Measurements from ENCODE around the gene ZNF839.

ZNF839 gene

DNA sequence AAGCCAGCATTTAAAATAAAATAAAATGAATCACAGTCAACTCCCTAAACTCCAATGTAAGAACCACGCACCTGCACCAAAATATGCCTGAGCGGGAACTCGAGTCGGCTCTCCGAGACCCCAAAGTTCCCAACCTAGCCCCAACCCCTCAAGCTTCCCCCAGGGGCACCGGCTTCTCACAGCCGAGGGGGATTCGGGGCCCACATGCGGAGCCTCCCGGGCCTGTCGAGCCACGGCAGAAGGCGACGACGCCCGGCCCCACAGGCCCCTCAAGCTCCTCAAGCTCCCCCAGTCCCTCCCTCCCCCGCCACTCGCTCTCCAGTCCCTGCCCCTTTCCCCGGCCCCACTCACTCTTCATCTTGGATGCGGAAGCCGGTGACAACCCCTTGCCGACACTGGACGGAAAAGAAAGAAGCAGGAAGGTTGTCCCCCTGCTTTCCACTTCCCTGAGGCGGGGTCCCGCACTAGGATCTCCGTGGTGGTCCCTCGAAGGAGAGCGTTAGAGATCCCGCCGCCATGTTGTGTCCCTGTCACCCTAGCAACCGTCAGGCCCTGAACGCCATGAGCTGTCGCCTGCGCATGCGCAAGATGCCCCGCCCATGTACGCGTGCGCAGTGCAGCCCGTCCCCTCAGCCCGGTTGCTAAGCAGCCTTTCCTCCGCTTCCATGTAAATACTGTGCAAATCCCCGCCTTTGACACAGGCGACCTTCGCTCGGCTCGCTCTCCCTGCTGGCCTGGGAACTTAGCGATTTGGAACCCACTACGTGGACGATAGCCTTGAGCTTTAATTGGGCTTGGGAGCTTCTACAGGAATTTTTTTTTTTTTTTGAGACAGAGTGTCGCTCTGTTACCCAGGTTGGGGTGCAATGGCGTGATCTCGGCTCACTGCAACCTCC lies 14.7 kb upstream of the ZNF839 start, which contains the start of gene MOK (continued):
- TF ChIP-seq, protein P1, sequence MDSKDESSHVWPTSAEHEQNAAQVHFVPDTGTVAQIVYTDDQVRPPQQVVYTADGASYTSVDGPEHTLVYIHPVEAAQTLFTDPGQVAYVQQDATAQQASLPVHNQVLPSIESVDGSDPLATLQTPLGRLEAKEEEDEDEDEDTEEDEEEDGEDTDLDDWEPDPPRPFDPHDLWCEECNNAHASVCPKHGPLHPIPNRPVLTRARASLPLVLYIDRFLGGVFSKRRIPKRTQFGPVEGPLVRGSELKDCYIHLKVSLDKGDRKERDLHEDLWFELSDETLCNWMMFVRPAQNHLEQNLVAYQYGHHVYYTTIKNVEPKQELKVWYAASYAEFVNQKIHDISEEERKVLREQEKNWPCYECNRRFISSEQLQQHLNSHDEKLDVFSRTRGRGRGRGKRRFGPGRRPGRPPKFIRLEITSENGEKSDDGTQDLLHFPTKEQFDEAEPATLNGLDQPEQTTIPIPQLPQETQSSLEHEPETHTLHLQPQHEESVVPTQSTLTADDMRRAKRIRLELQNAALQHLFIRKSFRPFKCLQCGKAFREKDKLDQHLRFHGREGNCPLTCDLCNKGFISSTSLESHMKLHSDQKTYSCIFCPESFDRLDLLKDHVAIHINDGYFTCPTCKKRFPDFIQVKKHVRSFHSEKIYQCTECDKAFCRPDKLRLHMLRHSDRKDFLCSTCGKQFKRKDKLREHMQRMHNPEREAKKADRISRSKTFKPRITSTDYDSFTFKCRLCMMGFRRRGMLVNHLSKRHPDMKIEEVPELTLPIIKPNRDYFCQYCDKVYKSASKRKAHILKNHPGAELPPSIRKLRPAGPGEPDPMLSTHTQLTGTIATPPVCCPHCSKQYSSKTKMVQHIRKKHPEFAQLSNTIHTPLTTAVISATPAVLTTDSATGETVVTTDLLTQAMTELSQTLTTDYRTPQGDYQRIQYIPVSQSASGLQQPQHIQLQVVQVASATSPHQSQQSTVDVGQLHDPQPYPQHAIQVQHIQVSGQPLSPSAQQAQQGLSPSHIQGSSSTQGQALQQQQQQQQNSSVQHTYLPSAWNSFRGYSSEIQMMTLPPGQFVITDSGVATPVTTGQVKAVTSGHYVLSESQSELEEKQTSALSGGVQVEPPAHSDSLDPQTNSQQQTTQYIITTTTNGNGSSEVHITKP (tag by site-specific recombination; IDR thresholded peaks at IDR 0.05) = 0 out of 2 replicates have a peak, but pooled peaks have one; percentile 18
- TF ChIP-seq ZBTB48 (tag by site-specific recombination; IDR thresholded peaks at IDR 0.05) (peak; percentile 93), MYNN (tag by site-specific recombination; IDR thresholded peaks at IDR 0.05; ENCODE audit: borderline replicate concordance) (no peak), GLIS2 (tag by site-specific recombination; IDR thresholded peaks at IDR 0.05) (peak; percentile 89), ZNF658 (tag by site-specific recombination; IDR thresholded peaks at IDR 0.05) (no peak), KLF10 (tag by site-specific recombination; IDR thresholded peaks at IDR 0.05) (peak; percentile 54; the same call in 1 of the 2 replicates), ZBTB8A (tag by site-specific recombination; IDR thresholded peaks at IDR 0.05) (peak; percentile 33; the same call in 1 of the 2 replicates), SP7 (tag by site-specific recombination; IDR thresholded peaks at IDR 0.05) (0 out of 2 replicates have a peak, but pooled peaks have one; percentile 25), ZNF175 (tag by site-specific recombination; IDR thresholded peaks at IDR 0.05) (no peak), BCL11B (tag by site-specific recombination; IDR thresholded peaks at IDR 0.05; ENCODE audit: low read depth) (no peak), ZNF239 (tag by site-specific recombination; IDR thresholded peaks at IDR 0.05) (no peak), ZXDB (tag by site-specific recombination; IDR thresholded peaks at IDR 0.05) (peak; percentile 59; the same call in 1 of the 2 replicates)
- TF ChIP-seq, protein P2, sequence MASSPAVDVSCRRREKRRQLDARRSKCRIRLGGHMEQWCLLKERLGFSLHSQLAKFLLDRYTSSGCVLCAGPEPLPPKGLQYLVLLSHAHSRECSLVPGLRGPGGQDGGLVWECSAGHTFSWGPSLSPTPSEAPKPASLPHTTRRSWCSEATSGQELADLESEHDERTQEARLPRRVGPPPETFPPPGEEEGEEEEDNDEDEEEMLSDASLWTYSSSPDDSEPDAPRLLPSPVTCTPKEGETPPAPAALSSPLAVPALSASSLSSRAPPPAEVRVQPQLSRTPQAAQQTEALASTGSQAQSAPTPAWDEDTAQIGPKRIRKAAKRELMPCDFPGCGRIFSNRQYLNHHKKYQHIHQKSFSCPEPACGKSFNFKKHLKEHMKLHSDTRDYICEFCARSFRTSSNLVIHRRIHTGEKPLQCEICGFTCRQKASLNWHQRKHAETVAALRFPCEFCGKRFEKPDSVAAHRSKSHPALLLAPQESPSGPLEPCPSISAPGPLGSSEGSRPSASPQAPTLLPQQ (tag by site-specific recombination; IDR thresholded peaks at IDR 0.05) = peak; percentile 91
- TF ChIP-seq, protein P3, sequence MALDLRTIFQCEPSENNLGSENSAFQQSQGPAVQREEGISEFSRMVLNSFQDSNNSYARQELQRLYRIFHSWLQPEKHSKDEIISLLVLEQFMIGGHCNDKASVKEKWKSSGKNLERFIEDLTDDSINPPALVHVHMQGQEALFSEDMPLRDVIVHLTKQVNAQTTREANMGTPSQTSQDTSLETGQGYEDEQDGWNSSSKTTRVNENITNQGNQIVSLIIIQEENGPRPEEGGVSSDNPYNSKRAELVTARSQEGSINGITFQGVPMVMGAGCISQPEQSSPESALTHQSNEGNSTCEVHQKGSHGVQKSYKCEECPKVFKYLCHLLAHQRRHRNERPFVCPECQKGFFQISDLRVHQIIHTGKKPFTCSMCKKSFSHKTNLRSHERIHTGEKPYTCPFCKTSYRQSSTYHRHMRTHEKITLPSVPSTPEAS (tag by site-specific recombination; IDR thresholded peaks at IDR 0.05) = no peak
- TF ChIP-seq, protein P4, sequence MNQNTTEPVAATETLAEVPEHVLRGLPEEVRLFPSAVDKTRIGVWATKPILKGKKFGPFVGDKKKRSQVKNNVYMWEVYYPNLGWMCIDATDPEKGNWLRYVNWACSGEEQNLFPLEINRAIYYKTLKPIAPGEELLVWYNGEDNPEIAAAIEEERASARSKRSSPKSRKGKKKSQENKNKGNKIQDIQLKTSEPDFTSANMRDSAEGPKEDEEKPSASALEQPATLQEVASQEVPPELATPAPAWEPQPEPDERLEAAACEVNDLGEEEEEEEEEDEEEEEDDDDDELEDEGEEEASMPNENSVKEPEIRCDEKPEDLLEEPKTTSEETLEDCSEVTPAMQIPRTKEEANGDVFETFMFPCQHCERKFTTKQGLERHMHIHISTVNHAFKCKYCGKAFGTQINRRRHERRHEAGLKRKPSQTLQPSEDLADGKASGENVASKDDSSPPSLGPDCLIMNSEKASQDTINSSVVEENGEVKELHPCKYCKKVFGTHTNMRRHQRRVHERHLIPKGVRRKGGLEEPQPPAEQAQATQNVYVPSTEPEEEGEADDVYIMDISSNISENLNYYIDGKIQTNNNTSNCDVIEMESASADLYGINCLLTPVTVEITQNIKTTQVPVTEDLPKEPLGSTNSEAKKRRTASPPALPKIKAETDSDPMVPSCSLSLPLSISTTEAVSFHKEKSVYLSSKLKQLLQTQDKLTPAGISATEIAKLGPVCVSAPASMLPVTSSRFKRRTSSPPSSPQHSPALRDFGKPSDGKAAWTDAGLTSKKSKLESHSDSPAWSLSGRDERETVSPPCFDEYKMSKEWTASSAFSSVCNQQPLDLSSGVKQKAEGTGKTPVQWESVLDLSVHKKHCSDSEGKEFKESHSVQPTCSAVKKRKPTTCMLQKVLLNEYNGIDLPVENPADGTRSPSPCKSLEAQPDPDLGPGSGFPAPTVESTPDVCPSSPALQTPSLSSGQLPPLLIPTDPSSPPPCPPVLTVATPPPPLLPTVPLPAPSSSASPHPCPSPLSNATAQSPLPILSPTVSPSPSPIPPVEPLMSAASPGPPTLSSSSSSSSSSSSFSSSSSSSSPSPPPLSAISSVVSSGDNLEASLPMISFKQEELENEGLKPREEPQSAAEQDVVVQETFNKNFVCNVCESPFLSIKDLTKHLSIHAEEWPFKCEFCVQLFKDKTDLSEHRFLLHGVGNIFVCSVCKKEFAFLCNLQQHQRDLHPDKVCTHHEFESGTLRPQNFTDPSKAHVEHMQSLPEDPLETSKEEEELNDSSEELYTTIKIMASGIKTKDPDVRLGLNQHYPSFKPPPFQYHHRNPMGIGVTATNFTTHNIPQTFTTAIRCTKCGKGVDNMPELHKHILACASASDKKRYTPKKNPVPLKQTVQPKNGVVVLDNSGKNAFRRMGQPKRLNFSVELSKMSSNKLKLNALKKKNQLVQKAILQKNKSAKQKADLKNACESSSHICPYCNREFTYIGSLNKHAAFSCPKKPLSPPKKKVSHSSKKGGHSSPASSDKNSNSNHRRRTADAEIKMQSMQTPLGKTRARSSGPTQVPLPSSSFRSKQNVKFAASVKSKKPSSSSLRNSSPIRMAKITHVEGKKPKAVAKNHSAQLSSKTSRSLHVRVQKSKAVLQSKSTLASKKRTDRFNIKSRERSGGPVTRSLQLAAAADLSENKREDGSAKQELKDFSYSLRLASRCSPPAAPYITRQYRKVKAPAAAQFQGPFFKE (tag by site-specific recombination; IDR thresholded peaks at IDR 0.05; ENCODE audit: borderline replicate concordance) = no peak
- TF ChIP-seq, protein P5, sequence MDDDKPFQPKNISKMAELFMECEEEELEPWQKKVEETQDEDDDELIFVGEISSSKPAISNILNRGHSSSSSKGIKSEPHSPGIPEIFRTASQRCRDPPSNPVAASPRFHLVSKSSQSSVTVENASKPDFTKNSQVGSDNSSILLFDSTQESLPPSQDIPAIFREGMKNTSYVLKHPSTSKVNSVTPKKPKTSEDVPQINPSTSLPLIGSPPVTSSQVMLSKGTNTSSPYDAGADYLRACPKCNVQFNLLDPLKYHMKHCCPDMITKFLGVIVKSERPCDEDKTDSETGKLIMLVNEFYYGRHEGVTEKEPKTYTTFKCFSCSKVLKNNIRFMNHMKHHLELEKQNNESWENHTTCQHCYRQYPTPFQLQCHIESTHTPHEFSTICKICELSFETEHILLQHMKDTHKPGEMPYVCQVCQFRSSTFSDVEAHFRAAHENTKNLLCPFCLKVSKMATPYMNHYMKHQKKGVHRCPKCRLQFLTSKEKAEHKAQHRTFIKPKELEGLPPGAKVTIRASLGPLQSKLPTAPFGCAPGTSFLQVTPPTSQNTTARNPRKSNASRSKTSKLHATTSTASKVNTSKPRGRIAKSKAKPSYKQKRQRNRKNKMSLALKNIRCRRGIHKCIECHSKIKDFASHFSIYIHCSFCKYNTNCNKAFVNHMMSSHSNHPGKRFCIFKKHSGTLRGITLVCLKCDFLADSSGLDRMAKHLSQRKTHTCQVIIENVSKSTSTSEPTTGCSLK (tag by site-specific recombination; IDR thresholded peaks at IDR 0.05) = no peak
